HCT116 (cell line): ENCODE data around the gene CD7. TPM values are rescaled to one million over a fixed set of nuclear protein-coding genes. Genes with fewer than 3 reads are reported as not detected.
A peak's percentile ranks its signal among the peaks of the same experiment; 100 is the strongest.

Experiments used
- ATAC-seq: fragments of 200-7000 bp; cut with Tn5 transposase; 2 replicates; pipeline ENCODE4 v1.9.1; 2020; ENCODE audit warnings: mild to moderate bottlenecking, moderate library complexity
- BruUV-seq: library from RNA; stranded (reverse); fragments of 400-500 nt; replicated peaks from 2 replicates; lab custom pipeline; 2021; lab: Mats Ljungman, UMichigan
- CTCF ChIA-PET: fragments of 300-600 bp; sonication (Branson Sonifier 250); formaldehyde crosslinking; loops from one replicate; lab custom pipeline; 2021; ENCODE audit warnings: antibody characterized with exemption; lab: Charles Lee
- POLR2A ChIA-PET: fragments of 300-600, 350-600 bp; sonication (Branson Sonifier 250); formaldehyde crosslinking; loops from one replicate; lab custom pipeline; 2021; ENCODE audit warnings: antibody characterized with exemption; lab: Charles Lee
- RAD21 ChIA-PET, 2 experiments: fragments of 300-600 bp; sonication (Branson Sonifier 250); formaldehyde crosslinking; loops; one replicate each; lab custom pipeline; 2023; ENCODE audit warnings: low total read pairs in 2 of 2; ENCODE audit not compliant: uncharacterized antibody in 2 of 2, unreplicated experiment in 2 of 2, low non-redundant PET in 1 of 2; lab: Charles Lee
- DNase-seq: peaks from one replicate; pipeline ENCODE4 v3.0.0-alpha.2; 2010; ENCODE audit warnings: low read depth, low spot score
- H2AFZ ChIP-seq: fragments of 200-600 bp; shearing (Covaris generic), sonication (generic); 2 replicates; pipeline ENCODE4 v1.6.1; 2017; ENCODE audit warnings: low read depth, mixed run types, mixed read lengths, antibody characterized with exemption, low read length; ENCODE audit not compliant: poor library complexity, severe bottlenecking
- H3K27ac ChIP-seq: 2 replicates; pipeline ENCODE4 v1.5.1; 2012; ENCODE audit warnings: low read depth, low read length
- H3K27me3 ChIP-seq: fragments of 200-600 bp; sonication (generic); 2 replicates; pipeline ENCODE4 v1.6.1; 2016; ENCODE audit warnings: mixed run types, low read length, mixed read lengths; ENCODE audit not compliant: insufficient read depth
- H3K36me3 ChIP-seq, 2 experiments: fragments of 200-500 bp in 1 of 2; fragments of 200-600 bp in 1 of 2; sonication (Bioruptor generic) in 1 of 2; sonication (generic) in 1 of 2; 2 replicates each; pipeline versions ENCODE4 v1.5.1 to v1.6.1; 2014 to 2016; ENCODE audit warnings: low read length in 2 of 2, inconsistent platforms in 1 of 2, mixed read lengths in 1 of 2, mixed run types in 1 of 2; ENCODE audit not compliant: insufficient read depth in 2 of 2, control insufficient read depth in 1 of 2
- H3K4me1 ChIP-seq, 2 experiments: fragments of 200-600 bp in 1 of 2; sonication (generic) in 1 of 2; 2 replicates each; pipeline versions ENCODE4 v1.5.1 to v1.6.1; 2012 to 2017; ENCODE audit warnings: low read length in 2 of 2, inconsistent platforms in 1 of 2, mild to moderate bottlenecking in 1 of 2, mixed read lengths in 1 of 2, mixed run types in 1 of 2, moderate library complexity in 1 of 2; ENCODE audit not compliant: insufficient read depth in 2 of 2, control insufficient read depth in 1 of 2
- H3K4me2 ChIP-seq: fragments of 200-600 bp; sonication (generic); 2 replicates; pipeline ENCODE4 v1.6.1; 2017; ENCODE audit warnings: mixed run types, low read length, mixed read lengths
- H3K4me3 ChIP-seq, 2 experiments: fragments of 200-600 bp in 1 of 2; sonication (generic) in 1 of 2; replicated peaks in 1 of 2; 2 replicates each; pipeline ENCODE4 v1.5.1; 2011 to 2016; ENCODE audit warnings: low read length in 2 of 2, control low read depth in 1 of 2, low read depth in 1 of 2, mild to moderate bottlenecking in 1 of 2, mixed read lengths in 1 of 2, mixed run types in 1 of 2
- H3K79me2 ChIP-seq: fragments of 200-600 bp; sonication (generic); 2 replicates; pipeline ENCODE4 v1.6.1; 2017; ENCODE audit warnings: mild to moderate bottlenecking, mixed run types, low read length, moderate library complexity, mixed read lengths; ENCODE audit not compliant: insufficient read depth
- H3K9ac ChIP-seq: fragments of 200-600 bp; sonication (generic); 2 replicates; pipeline ENCODE4 v1.6.1; 2016; ENCODE audit warnings: low read length, mixed read lengths
- H3K9me2 ChIP-seq: fragments of 200-600 bp; sonication (generic), shearing (Covaris generic); 2 replicates; pipeline ENCODE4 v1.6.1; 2017; ENCODE audit warnings: mixed run types, mild to moderate bottlenecking, moderate library complexity; ENCODE audit not compliant: insufficient read depth
- H3K9me3 ChIP-seq, 2 experiments: fragments of 200-500 bp in 1 of 2; fragments of 200-600 bp in 1 of 2; sonication (Bioruptor generic) in 1 of 2; sonication (generic) in 1 of 2; 2 replicates each; pipeline ENCODE4 v1.6.1; 2014 to 2017; ENCODE audit warnings: low read length in 2 of 2, mixed read lengths in 2 of 2, inconsistent platforms in 1 of 2, low read depth in 1 of 2, mild to moderate bottlenecking in 1 of 2, mixed run types in 1 of 2, moderate library complexity in 1 of 2; ENCODE audit not compliant: control insufficient read depth in 1 of 2, insufficient read depth in 1 of 2
- H4K20me1 ChIP-seq: fragments of 200-600 bp; sonication (generic), shearing (Covaris generic); 2 replicates; pipeline ENCODE4 v1.6.1; 2017; ENCODE audit warnings: mixed run types, mild to moderate bottlenecking, moderate library complexity; ENCODE audit not compliant: insufficient read depth
- ATF3 ChIP-seq: IDR thresholded peaks from 2 replicates; pipeline ENCODE4 v1.6.1; 2012
- CEBPB ChIP-seq: IDR thresholded peaks from 2 replicates; pipeline ENCODE4 v1.6.1; 2012; ENCODE audit warnings: low read depth
- EGR1 ChIP-seq: IDR thresholded peaks from 2 replicates; pipeline ENCODE4 v1.6.1; 2012; ENCODE audit warnings: low read depth
- ELF1 ChIP-seq: IDR thresholded peaks from 2 replicates; pipeline ENCODE4 v1.6.1; 2012; ENCODE audit warnings: low read depth, borderline replicate concordance
- EZH2 ChIP-seq: fragments of 200-600 bp; sonication (generic); IDR thresholded peaks from 2 replicates; pipeline ENCODE4 v1.6.1; 2017; ENCODE audit warnings: antibody characterized with exemption, mixed run types
- FOSL1 ChIP-seq: IDR thresholded peaks from 2 replicates; pipeline ENCODE4 v1.6.1; 2012; ENCODE audit warnings: low read depth
- JUND ChIP-seq: IDR thresholded peaks from 2 replicates; pipeline ENCODE4 v1.6.1; 2012
- MAX ChIP-seq: IDR thresholded peaks from 2 replicates; pipeline ENCODE4 v1.6.1; 2012
- POLR2AphosphoS5 ChIP-seq: IDR thresholded peaks from 2 replicates; pipeline ENCODE4 v1.6.1; 2011; ENCODE audit warnings: mild to moderate bottlenecking, low read depth, low read length, moderate library complexity
- RAD21 ChIP-seq: IDR thresholded peaks from 2 replicates; pipeline ENCODE4 v1.6.1; 2012; ENCODE audit warnings: low read depth, mild to moderate bottlenecking
- REST ChIP-seq: IDR thresholded peaks from 2 replicates; pipeline ENCODE4 v1.6.1; 2012; ENCODE audit warnings: low read depth
- SIN3A ChIP-seq: IDR thresholded peaks from 2 replicates; pipeline ENCODE4 v1.6.1; 2012; ENCODE audit warnings: low read depth
- SP1 ChIP-seq: IDR thresholded peaks from 2 replicates; pipeline ENCODE4 v1.6.1; 2012; ENCODE audit warnings: low read depth
- TCF7L2 ChIP-seq: IDR thresholded peaks from 2 replicates; pipeline ENCODE4 v1.7.0; 2011; ENCODE audit warnings: borderline replicate concordance, inconsistent platforms; ENCODE audit not compliant: insufficient read depth, insufficient read length; ENCODE audit errors: extremely low read depth
- ZBTB33 ChIP-seq: IDR thresholded peaks from 2 replicates; pipeline ENCODE4 v1.6.1; 2011; ENCODE audit warnings: mild to moderate bottlenecking, low read length, moderate library complexity; ENCODE audit not compliant: insufficient replicate concordance; ENCODE audit errors: extremely low read depth
- ZFX ChIP-seq: fragments of 450-650 bp; IDR thresholded peaks from 2 replicates; pipeline ENCODE4 v1.6.1; 2017
- ZNF274 ChIP-seq: fragments of 200-500 bp; sonication (Bioruptor generic); IDR thresholded peaks from 2 replicates; pipeline ENCODE4 v1.6.1; 2014; ENCODE audit warnings: mild to moderate bottlenecking, low read depth, low read length, inconsistent platforms
- intact Hi-C: fragments of 100-400 bp; cut with micrococcal nuclease; formaldehyde crosslinking; loops from 2 replicates; pipeline ENCODE4 v1.10.0; 2022
- total RNA-seq: library from RNA; stranded (reverse); gene quantifications from one replicate; pipeline ENCODE4 v1.2.1, GENCODE V29; 2021; ENCODE audit not compliant: unreplicated experiment

Gene CD7
- total RNA-seq, 1 experiment from 2014 or later = 0.61 TPM

GRCh38 chr17:82339634-82340580 is 22.5 kb upstream of the CD7 start:
- peak overlapping the region; percentile 70 for H3K9ac ChIP-seq
- peak; percentile 33 for ATAC-seq
- CTCF ChIA-PET = interaction anchor here (0.5 to 1.6 kb wide), 3 partner anchors 10 to 302 kb away, joined by 3 to 5 read pairs (median 4); partner anchors contain the start of gene DCXR

More at GRCh38 chr17:82339634-82340580, 22.5 kb upstream of the CD7 start:
- Histone ChIP-seq H3K4me1 (peaks cover 50 to 65% of the 10 kb centered on the region in 2 experiments), H3K79me2 (no peaks in the 10 kb centered on the region), H3K9me3 (no peaks in the 10 kb centered on the region), H3K9me2 (no peaks in the 10 kb centered on the region), H3K36me3 (no peaks in the 10 kb centered on the region), H2AFZ (peak overlapping the region; percentile 10), H3K27me3 (no peaks in the 10 kb centered on the region), H3K4me2 (peak overlapping the region; percentile 89), H3K27ac (peak overlapping the region; percentile 96)
- intact Hi-C loops = loop anchor here (2.0 to 5.0 kb wide), 2 partner anchors 253 to 308 kb away; partner anchors contain the start of gene RAC3
- ChIA-PET RAD21 (interaction anchor here in 1 of 2 experiments (0.7 kb wide), 1 partner anchor 428 kb away, joined by 4 read pairs; no protein-coding TSS in a partner anchor), POLR2A (interaction anchor here (1.3 to 2.0 kb wide), 2 partner anchors 57 to 111 kb away, joined by 3 to 4 read pairs; partner anchors contain the start of gene SLC16A3)
- no TSS peak for BruUV-seq
- TF ChIP-seq ELF1 (no peak), REST (no peak), MAX (no peak), EGR1 (no peak), RAD21 (no peak), FOSL1 (no peak), TCF7L2 (no peak), EZH2 (no peak), ZFX (no peak), SIN3A (no peak), ZBTB33 (no peak), JUND (no peak), SP1 (no peak), CEBPB (no peak), ATF3 (no peak), POLR2AphosphoS5 (no peak), ZNF274 (no peak)
- TF ChIP-seq, all 23 proteins: peak for 0
- Histone ChIP-seq H4K20me1 (no peaks in the 10 kb centered on the region), H3K4me3 (peak overlapping the region; percentile 49 to 61)
- DNase-seq = no peak
